GM20431 (cell line): ENCODE data around the gene SCARF2.
"Not testable (repeated sequence)": the region's sequence is repeated elsewhere in the genome, so short reads cannot be mapped to it uniquely, and the experiment has no call there.

ENCODE experiments used
- in situ Hi-C: fragments of 300-500 bp; cut with MseI, MboI; formaldehyde crosslinking; loops from one replicate; pipeline ENCODE4 v1.15.0; 2020; ENCODE audit warnings: low sequenced_read_pairs; ENCODE audit not compliant: unreplicated experiment

SCARF2 gene

GRCh38 chr22:20397498-20397897 is 40.1 kb downstream of the SCARF2 start:
- in situ Hi-C loops = no loop called here

- in situ Hi-C loops = no loop called here
Measured at GRCh38 chr22:20396639-20397038, 41.0 kb downstream of the SCARF2 start.

- in situ Hi-C loops = no loop called here
Measured at GRCh38 chr22:20395907-20396287, 41.7 kb downstream of the SCARF2 start.

GRCh38 chr22:20395181-20395906 is 42.3 kb downstream of the SCARF2 start:
- in situ Hi-C loops = no loop called here

- in situ Hi-C loops = no loop called here
Measured at GRCh38 chr22:20393705-20394476, 43.7 kb downstream of the SCARF2 start, which contains the start of gene ZNF74. ZNF74 (plus strand) TSS chr22:20394151; CDS start chr22:20394629, 478 bp downstream.

GRCh38 chr22:20392983-20393704 is 44.5 kb downstream of the SCARF2 start:
- in situ Hi-C loops = no loop called here

GRCh38 chr22:20392365-20392881 is 45.2 kb downstream of the SCARF2 start:
- in situ Hi-C loops = not testable (repeated sequence)

- in situ Hi-C loops = no loop called here
Measured at GRCh38 chr22:20391222-20391621, 46.4 kb downstream of the SCARF2 start.

GRCh38 chr22:20390394-20390907 is 47.2 kb downstream of the SCARF2 start:
- in situ Hi-C loops = no loop called here

GRCh38 chr22:20389288-20389687 is 48.3 kb downstream of the SCARF2 start:
- in situ Hi-C loops = no loop called here

- in situ Hi-C loops = no loop called here
Measured at GRCh38 chr22:20388200-20388599, 49.4 kb downstream of the SCARF2 start.

GRCh38 chr22:20386972-20387371 is 50.7 kb downstream of the SCARF2 start:
- in situ Hi-C loops = no loop called here

GRCh38 chr22:20386336-20386735 is 51.3 kb downstream of the SCARF2 start:
- in situ Hi-C loops = no loop called here

- in situ Hi-C loops = no loop called here
Measured at GRCh38 chr22:20384865-20385264, 52.8 kb downstream of the SCARF2 start.

- in situ Hi-C loops = no loop called here
Measured at GRCh38 chr22:20384171-20384570, 53.5 kb downstream of the SCARF2 start.

GRCh38 chr22:20383538-20383937 is 54.1 kb downstream of the SCARF2 start:
- in situ Hi-C loops = no loop called here

GRCh38 chr22:20380486-20380885 is 57.1 kb downstream of the SCARF2 start:
- in situ Hi-C loops = no loop called here

GRCh38 chr22:20378684-20379083 is 58.9 kb downstream of the SCARF2 start:
- in situ Hi-C loops = not testable (repeated sequence)

- in situ Hi-C loops = no loop called here
Measured at GRCh38 chr22:20378110-20378509, 59.5 kb downstream of the SCARF2 start.

- in situ Hi-C loops = not testable (repeated sequence)
Measured at GRCh38 chr22:20376983-20377382, 60.6 kb downstream of the SCARF2 start.
